Subcutaneous abdominal adipose tissue (tissue), 5 donors: Measurements from ENCODE around the gene NCK1.

Source experiments
- H3K27ac ChIP-seq: one replicate; pipeline ENCODE4 v1.7.0; 2013; ENCODE audit warnings: low read depth, mild to moderate bottlenecking, inconsistent platforms, low read length, moderate library complexity
- H3K27me3 ChIP-seq, 5 donors: one replicate each; pipeline ENCODE4 v1.7.0; 2013; ENCODE audit warnings: low read length in 5 of 5, inconsistent platforms in 1 of 5; ENCODE audit not compliant: control insufficient read depth in 5 of 5, insufficient read depth in 4 of 5
- H3K36me3 ChIP-seq, 5 donors: one replicate each; pipeline ENCODE4 v1.7.0; 2013; ENCODE audit warnings: low read length in 5 of 5; ENCODE audit not compliant: control insufficient read depth in 5 of 5, insufficient read depth in 5 of 5
- H3K4me1 ChIP-seq, 5 donors: one replicate each; pipeline ENCODE4 v1.7.0; 2013; ENCODE audit warnings: low read length in 5 of 5, mild to moderate bottlenecking in 3 of 5, moderate library complexity in 1 of 5; ENCODE audit not compliant: control insufficient read depth in 5 of 5, insufficient read depth in 5 of 5
- H3K4me3 ChIP-seq, 5 donors: one replicate each; pipeline ENCODE4 v1.7.0; 2013; ENCODE audit warnings: low read length in 5 of 5, low read depth in 1 of 5
- H3K9ac ChIP-seq, 5 donors: one replicate each; pipeline ENCODE4 v1.7.0; 2013; ENCODE audit warnings: low read length in 5 of 5, mild to moderate bottlenecking in 4 of 5, moderate library complexity in 3 of 5
- H3K9me3 ChIP-seq, 5 donors: one replicate each; pipeline ENCODE4 v1.7.0; 2013; ENCODE audit warnings: low read length in 5 of 5; ENCODE audit not compliant: control insufficient read depth in 5 of 5
- donor health status: healthy.
- donor health status: healthy.
- donor health status: healthy.
- donor health status: healthy.
- donor health status: healthy.

Gene NCK1

DNA sequence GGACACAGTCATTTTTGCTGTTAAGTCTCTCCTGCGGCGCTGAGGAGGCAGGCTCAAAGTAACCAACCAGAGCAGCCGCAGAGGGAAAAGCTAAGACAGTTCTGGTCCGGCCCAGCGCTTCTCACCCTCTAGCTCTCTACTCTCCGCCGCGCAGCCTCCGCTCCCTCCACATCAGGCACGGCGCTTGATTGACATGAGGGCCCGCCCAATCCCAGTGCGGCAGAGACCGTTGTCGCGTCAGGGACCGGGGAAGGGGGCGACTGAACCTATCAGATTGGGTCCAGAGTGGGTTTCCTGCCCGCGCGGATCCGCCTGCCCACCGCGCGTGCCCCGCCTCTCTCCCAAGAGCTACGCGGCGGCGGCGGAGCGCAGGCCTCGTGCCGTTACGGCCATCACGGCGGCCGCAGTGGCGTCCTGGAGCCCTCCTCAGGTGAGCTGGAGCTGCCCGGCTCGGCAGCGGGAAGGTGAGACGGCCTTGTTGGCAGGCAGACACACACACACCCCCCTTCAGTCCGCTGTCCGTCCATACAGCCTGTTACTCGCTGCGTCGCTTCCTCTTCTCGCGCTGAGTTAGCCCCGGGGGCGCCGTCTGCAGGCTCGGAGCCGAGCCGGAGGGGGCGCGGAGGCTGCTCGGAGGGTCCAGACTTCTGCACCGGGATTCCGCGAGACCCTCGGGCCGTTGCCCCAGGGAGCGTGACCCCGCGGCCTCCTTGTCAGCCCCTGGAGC, at the start of gene NCK1:
NCK1 (plus strand) TSS at position 319 of the 727 bp plus-strand sequence. CDS start 65,794 bp downstream, outside the sequence.
- no peaks in the 10 kb centered on the region for H3K27me3 ChIP-seq
- H3K4me3 ChIP-seq = peak within 1 kb of the TSS; percentile 81 to 95 (median 86)
- peaks cover 0 to 49% (median 34%) of the 10 kb centered on the region in 5 donors for H3K4me1 ChIP-seq
- no peaks in the 10 kb centered on the region for H3K36me3 ChIP-seq
- H3K9ac ChIP-seq = peak within 1 kb of the TSS; percentile 75 to 93 (median 89)
- H3K27ac ChIP-seq = peak within 1 kb of the TSS; percentile 92
- H3K9me3 ChIP-seq = no peaks in the 10 kb centered on the region

DNA sequence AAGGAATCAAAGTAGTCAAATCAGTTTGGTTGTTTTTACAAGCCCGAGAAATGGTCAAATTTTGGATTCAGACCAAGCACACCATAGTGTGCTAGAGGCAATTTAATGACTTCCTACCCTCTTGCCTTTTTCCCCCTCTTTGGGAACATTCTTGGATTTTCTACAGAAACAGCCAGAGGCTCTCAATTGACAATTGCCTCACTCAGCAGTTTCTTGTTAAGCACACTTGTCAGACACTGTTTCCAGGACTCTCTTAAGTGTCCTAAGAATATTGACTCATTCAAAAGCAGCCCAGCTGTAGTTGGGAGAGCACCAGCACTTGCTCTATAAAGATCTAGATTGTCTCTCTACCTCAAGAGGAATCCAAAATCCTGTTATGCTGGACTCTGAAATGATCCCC, 44.6 kb upstream of the NCK1 start:
- H3K9me3 ChIP-seq = peaks cover 0 to under 1% (median 0%) of the 10 kb centered on the region in 5 donors
- peaks cover 0 to 2% (median 0%) of the 10 kb centered on the region in 5 donors for H3K27me3 ChIP-seq
- peak overlapping the region; percentile 94 for H3K27ac ChIP-seq
- no peaks in the 10 kb centered on the region for H3K36me3 ChIP-seq
- H3K4me3 ChIP-seq = no peak overlapping the region
- H3K9ac ChIP-seq = no peak overlapping the region
- peaks cover 11 to 35% (median 23%) of the 10 kb centered on the region in 5 donors for H3K4me1 ChIP-seq

DNA sequence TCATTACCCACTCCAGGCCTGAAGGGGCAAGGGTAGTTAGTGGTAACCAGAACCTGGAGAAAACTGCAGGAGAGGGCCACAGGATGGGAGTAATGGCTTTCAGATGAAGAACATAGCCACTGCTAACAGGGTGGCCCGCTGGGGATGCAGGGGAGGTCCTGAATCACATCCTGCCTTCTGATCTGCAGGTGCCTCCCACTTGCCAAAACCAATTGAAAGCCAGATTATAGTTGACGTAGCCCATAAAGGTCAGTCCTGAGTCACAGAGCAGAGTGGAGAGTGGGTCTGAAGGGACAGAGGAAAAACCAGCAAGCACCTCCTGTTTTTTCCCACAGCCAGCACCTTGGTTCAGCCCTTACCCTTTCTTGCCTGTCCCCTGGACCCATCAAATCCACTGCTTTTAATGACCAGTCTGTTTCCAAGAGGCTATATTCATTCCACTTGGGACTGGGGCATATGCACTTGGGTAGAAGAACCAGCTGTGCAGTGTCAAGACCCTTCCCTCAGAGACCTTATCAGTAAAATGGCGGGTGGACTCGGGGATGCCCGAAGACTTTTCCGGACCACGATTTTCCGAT, 43.7 kb upstream of the NCK1 start:
- peaks cover 11 to 35% (median 23%) of the 10 kb centered on the region in 5 donors for H3K4me1 ChIP-seq
- H3K27me3 ChIP-seq = peaks cover 0 to 2% (median 0%) of the 10 kb centered on the region in 5 donors
- peaks cover 0 to 3% (median 0%) of the 10 kb centered on the region in 5 donors for H3K36me3 ChIP-seq
- peak overlapping the region; percentile 77 to 84 (median 82) for H3K9ac ChIP-seq
- peaks cover 0 to 4% (median 0%) of the 10 kb centered on the region in 5 donors for H3K9me3 ChIP-seq
- peak overlapping the region; percentile 67 to 90 (median 84) for H3K4me3 ChIP-seq
- peak overlapping the region; percentile 94 for H3K27ac ChIP-seq

DNA sequence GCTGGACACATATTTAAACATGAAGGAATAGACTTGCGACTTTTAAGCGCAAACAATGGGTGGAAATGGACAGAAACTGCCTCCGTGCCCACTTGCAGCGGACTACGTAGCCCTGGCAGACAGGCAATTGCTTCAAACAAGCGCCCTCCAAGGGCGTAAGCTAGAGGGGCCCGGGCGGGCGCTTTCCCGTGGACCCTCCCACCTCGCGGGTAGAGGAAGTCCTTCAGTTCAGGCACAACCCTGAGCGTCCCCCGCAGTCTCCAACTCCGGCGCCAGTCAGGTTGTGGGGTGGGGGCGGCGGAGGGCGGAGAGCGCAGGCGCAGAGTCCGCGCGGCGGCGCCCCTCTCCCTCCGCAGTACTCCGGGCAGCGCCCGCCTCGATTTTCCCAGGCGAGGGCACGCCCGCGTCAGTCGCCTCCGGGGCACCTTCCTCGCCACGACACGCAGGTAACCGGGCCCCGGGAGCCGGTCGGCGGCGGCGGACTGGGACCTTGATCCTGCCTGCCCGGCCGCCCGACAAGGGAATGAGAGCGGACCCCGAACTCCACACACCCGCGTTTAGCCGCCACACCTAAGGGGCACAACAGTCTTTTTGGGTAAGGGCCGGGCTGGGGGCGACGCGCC, 43.1 kb upstream of the NCK1 start, which contains the start of gene SLC35G2:
SLC35G2 (plus strand) TSS at position 358 of the 623 bp plus-strand sequence. CDS start 35,335 bp downstream, outside the sequence.
- H3K9ac ChIP-seq = peak within 1 kb of the TSS; percentile 77 to 84 (median 82)
- peak within 1 kb of the TSS; percentile 67 to 90 (median 84) for H3K4me3 ChIP-seq
- H3K27me3 ChIP-seq = peaks cover 0 to 2% (median 0%) of the 10 kb centered on the region in 5 donors
- peak within 1 kb of the TSS; percentile 94 for H3K27ac ChIP-seq
- H3K9me3 ChIP-seq = peaks cover 0 to 5% (median 0%) of the 10 kb centered on the region in 5 donors
- H3K4me1 ChIP-seq = peaks cover 11 to 35% (median 23%) of the 10 kb centered on the region in 5 donors
- H3K36me3 ChIP-seq = peaks cover 0 to 3% (median 0%) of the 10 kb centered on the region in 5 donors

DNA sequence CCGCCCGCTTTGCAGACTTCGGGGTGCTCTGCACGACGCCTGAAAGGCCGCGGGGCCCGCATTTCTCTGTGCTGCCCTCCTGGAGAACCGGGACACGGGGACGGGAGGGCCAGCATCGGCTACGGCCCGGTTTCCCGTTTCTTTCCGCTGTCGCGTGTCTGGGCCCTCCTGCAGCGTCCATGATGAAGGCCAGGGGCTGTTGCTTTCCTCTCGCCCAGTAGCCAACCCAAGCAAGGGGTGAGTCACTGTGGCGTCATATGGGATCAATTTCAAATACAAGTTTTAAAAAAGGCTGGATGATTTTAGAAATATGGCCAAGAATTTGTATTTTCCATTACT, 42.6 kb upstream of the NCK1 start:
- Histone ChIP-seq H3K27me3 (peaks cover 0 to 2% (median 0%) of the 10 kb centered on the region in 5 donors), H3K4me3 (peak overlapping the region; percentile 67 to 87 (median 77)), H3K36me3 (peaks cover 0 to 3% (median 0%) of the 10 kb centered on the region in 5 donors), H3K4me1 (peaks cover 11 to 35% (median 23%) of the 10 kb centered on the region in 5 donors), H3K9ac (peak overlapping the region; percentile 77 to 84 (median 82)), H3K27ac (peak overlapping the region; percentile 94), H3K9me3 (peaks cover 0 to 7% (median 0%) of the 10 kb centered on the region in 5 donors)

DNA sequence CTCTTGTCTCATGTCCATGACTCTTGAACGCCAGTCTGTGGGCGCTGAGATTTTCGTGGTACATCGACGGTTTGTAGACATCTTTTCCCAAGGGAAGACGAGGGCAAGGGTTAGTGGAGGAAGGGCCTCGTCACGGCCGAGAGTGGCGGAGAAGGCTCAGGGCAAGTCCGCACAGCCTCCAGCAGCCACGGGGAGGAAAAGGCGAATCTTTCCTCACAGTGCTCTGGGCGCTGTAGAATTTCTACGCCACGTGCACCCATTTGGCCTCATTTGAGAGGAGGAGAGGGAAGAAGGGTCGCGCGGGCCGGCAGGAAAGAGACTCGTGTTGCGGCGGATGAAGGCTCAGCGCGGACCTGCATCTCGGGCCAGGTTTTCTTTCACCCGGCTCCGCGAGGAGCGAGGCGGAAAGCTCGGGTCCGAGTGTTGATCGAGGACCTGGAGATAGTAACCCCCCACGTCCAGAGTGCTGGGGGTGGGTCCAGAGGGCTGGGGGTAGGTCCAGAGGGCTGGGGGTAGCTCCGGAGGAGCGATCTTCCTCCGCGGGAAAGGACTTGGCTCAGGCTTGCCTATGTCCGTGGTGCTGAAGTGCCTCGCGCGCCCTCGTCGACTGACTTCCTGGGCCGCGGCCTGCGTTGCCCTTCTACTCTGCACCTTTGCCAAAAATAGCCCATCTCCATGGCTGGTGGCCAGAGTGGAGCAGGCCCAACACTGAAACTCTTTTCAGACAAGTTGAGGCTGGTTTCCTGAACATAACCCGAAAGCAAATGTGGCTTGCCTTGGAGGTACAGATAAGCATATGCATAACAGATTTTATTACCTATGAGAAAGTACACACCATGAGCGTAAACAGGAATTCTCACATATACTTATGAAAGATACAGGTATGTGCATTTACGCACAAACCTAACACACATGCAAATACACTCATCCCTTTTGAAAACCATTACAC, 42.0 kb upstream of the NCK1 start:
- H3K9ac ChIP-seq = peak overlapping the region; percentile 77 to 84 (median 82)
- peak overlapping the region; percentile 67 to 87 (median 77) for H3K4me3 ChIP-seq
- peaks cover 11 to 35% (median 23%) of the 10 kb centered on the region in 5 donors for H3K4me1 ChIP-seq
- peak overlapping the region; percentile 94 for H3K27ac ChIP-seq
- H3K27me3 ChIP-seq = peaks cover 0 to 2% (median 0%) of the 10 kb centered on the region in 5 donors
- peaks cover 0 to 7% (median 0%) of the 10 kb centered on the region in 5 donors for H3K9me3 ChIP-seq
- peaks cover 0 to 3% (median 0%) of the 10 kb centered on the region in 5 donors for H3K36me3 ChIP-seq

DNA sequence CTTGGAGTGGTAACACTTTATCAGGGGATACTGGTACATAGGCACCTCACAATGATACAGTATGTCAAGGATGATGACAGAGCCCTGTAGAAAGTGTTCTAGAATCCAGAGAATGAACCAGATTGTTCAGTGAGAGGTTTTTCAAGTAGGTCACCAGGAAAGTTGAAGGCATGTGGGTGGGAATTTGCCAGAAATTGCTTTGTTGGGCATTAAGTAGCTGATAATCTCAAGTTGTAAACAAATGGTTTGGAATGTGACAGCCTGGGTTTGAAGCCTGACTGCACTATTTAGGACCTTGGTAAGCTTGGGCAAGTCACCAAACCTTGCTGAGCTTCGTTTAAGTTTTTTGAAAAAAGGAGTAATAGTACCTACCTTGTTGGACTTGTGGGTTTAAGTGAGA, 30.5 kb upstream of the NCK1 start:
- Histone ChIP-seq H3K27ac (no peak overlapping the region), H3K4me1 (peaks cover 0 to 18% (median 10%) of the 10 kb centered on the region in 5 donors), H3K36me3 (no peaks in the 10 kb centered on the region), H3K9me3 (no peaks in the 10 kb centered on the region), H3K27me3 (no peaks in the 10 kb centered on the region), H3K9ac (no peak overlapping the region), H3K4me3 (no peak overlapping the region)

DNA sequence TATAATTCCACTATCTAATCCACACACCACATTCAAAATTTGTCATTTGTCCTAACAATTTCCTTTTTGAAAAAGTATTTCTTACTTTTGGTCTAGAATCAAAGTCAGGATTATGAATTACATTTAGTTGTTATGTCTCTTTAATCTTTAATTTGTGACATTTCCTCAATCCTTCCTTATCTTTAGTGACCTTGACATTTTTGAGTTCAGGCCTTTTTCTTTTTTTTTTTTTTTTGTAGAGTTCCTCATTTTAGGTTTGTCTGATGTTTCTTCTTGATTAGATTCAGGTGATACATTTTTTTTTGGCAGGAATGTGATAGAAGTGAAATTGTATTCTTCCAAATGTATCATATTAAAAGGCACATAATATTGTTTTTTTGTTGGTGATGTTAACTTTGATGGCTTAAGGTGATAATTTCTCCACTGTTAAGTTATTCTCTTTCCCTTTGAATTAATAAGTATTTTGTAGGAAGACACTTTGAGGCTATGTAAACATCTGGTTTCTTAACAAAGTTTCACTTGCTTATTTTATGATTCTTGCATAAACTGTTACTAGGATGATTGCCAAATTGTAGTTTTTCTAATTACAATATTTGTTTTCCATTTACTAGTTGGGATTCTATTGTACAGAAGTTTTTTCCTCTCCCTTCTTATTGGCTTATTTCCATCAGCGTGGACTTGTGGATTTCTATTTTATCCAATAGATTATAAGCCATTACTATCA, 26.8 kb upstream of the NCK1 start:
- no peaks in the 10 kb centered on the region for H3K9me3 ChIP-seq
- H3K9ac ChIP-seq = no peak overlapping the region
- H3K27ac ChIP-seq = peak overlapping the region; percentile 22
- H3K27me3 ChIP-seq = no peaks in the 10 kb centered on the region
- peaks cover 0 to 3% (median 2%) of the 10 kb centered on the region in 5 donors for H3K36me3 ChIP-seq
- peaks cover 0 to 29% (median 26%) of the 10 kb centered on the region in 5 donors for H3K4me1 ChIP-seq
- no peak overlapping the region for H3K4me3 ChIP-seq
